NCI-H187 treated with DMSO at 0.1 percent for 48 hours (cell line): ENCODE data around the gene GLYATL3.
"Not testable (repeated sequence)": the region's sequence is repeated elsewhere in the genome, so short reads cannot be mapped to it uniquely, and the experiment has no call there.

Source experiments
- DNase-seq: peaks from one replicate; lab custom pipeline; 2025; lab: John Stamatoyannopoulos, UW

The GLYATL3 gene

DNA sequence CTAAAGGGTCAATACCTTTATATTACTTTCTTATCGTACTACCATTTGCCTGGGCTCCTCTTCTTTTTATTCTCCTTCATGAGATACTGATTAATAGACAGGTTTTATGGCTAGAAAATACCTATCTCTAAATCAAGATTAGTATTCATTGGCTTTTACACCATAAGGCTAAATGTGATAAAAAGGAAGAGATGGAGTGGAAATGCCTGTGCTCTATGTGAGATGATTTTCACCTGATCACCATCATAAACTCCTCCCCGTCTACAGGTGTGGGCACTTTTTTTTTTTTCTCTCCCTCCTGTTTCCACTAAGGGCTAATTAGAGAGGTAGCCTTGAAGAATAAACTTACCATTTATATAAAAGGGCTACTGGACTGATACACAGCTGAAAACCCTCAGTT lies at the start of gene GLYATL3:
TSS of gene GLYATL3 (plus strand) at position 301 of the 400 bp plus-strand sequence. CDS start 12,068 bp downstream, outside the sequence.
- DNase-seq, result no peak

DNA sequence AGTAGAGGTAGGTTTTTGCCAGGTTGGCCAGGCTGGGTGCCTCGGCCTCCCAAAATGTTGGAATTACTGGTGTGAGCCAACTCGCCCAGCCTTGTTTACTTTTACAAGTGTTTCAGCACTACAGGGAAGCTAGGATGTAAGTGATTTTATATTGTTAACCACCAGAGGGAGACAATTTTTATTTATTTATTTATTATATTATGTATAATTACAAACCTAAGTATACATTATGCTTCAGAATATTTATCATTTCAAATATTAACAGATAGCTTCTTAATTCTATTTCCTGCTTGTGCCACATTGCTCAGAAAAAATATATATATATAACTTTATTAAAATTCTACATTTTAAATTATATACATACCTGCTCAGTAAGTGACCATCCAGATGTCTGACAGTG lies 46.5 kb upstream of the GLYATL3 start:
- DNase-seq, result no peak

DNA sequence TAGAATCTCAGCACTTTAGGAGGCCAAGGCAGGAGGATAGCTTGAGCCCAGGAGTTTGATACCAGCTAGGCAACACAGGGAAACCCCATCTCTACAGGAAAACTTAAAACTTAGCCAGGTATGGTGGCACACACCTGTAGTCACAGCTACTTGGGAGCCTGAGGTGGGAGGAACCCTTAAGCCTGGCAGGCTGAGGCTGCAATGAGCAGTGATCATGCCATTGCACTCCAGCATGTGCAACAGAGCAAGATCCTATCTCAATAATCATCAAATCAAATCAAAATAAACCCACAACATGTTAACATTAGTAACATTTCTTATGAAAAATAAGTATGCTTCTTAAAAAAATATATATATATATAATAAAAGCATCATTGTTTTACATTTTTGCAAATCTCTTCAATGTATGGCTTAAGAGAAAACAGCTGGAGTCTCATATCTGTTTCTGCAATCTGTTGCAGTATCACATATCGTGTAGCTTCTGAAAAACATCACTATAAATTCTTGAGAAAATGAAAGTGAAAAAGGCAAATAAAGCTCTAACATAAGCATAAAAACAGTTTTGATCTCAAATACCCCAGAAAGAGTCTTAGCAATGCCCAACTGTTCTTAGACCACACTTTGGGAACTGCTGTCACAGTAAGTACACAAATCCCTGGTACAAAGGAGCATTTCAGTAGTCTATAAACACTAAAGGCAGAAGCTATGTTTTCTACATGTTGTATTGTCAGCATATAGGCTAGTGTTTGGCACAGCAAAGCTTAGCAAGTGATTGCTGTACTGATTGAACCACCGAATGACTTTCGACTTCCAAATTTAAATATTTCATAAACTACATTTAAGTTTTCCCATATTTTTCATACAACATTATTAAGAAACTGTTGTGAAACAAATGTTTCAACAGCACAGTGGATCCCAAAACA lies 44.7 kb upstream of the GLYATL3 start:
- no peak for DNase-seq

DNA sequence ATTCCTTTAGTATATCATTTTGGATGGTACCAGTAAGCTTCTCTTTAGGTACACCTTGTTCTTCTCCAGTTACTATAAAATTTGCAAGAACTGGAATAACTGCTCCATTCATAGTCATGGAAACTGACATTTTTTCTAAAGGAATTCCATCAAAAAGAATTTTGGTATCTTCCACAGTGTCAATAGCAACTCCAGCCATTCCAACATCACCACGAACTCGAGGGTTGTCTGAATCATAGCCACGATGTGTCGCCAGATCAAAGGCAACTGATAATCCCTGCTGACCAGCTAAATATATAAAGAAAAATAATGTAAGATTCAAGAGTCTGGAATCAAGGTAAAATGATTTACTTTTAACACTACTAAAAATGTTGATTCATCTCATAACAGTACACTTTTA lies 42.0 kb upstream of the GLYATL3 start:
- no peak for DNase-seq

DNA sequence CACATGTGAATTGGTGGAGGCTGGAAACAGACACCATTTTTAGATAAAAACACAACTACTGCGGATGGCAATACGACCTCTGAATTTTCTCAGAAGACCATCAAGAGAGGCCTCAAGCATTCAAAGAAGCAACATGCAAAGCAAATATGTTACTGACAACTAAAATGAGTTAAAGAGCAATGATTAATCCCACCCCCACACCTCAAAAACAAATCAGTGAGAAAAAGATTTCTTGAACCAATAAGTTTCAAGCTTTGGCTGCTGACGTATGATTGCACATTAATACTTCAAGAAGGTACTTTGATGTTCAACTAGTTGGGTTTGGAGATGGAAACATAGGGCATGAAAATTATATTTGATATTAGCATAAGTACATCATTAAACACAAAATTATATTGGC lies 37.7 kb upstream of the GLYATL3 start:
- no peak for DNase-seq

DNA sequence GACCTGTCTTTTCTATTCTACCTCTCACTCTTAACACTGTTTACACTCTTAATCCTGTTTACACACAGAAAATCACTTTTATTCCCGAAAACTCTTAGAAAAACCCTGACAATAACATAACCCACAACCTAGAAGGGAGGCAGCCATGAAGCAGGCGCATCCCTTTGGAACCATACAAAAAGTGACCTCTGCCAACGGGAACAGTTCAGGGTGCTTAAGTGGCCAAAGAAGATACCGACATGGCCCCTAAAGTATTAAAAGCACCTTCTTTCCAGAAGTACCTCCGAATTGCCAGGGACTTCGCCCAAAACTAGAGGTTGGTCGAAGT lies 37.2 kb upstream of the GLYATL3 start:
- DNase-seq, result no peak

DNA sequence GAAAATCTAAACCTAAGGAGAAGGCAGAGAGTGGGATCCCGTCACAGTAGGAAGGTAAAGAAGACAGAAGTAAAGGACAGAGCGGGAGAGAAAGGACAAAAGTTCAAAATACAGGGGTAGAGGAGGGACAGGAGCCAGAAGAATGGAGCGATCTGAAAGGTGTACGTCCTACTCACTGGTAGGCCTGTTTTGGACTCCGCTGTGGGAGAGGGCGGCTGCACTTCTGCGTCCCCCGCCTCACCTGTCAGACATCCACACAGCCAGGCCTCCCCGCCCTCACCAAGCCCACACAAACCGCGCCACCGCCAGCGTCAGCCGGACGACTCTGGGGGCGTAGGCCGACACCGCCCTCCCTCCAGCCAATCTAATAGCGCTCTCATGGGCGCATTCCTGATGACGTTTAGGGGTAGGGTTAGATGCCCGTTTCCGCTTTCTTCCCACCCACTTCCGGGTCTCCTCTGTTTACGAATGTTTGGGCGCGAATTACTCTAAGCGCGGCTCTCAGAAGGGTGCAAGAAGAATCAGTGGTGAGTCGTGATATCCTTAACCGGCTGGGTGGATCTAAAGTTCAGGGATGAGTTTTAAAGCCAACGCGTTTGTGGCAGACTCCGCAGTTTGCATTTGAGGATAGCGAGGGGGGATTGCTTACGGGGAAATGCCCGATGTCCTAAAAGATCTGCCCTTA lies 36.7 kb upstream of the GLYATL3 start, which contains the start of the genes CENPQ and MMUT:
TSS of gene CENPQ (plus strand) at position 444 of the 685 bp plus-strand sequence. CDS start 6,807 bp downstream, outside the sequence.
TSS of gene MMUT (minus strand) at position 327 of the 685 bp plus-strand sequence. CDS start 3,787 bp downstream, outside the sequence.
- peak; percentile 85 for DNase-seq

DNA sequence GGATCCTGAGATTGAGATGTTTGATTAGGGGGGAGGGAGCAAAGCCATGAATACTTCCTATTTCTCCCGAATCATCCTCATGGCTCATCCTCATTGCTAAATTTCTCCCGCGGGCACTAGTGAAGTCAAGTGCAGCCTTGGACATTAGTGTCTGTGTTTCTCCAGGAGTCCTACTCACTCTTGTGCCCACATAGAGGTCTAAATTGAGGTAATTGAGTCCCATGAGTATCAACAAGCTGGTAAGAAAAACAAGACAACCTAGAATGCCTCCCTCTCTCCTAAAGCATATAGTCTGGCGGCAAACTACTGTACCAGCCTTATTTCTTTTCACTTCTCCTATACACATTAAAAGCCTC lies 36.1 kb upstream of the GLYATL3 start:
- no peak for DNase-seq

DNA sequence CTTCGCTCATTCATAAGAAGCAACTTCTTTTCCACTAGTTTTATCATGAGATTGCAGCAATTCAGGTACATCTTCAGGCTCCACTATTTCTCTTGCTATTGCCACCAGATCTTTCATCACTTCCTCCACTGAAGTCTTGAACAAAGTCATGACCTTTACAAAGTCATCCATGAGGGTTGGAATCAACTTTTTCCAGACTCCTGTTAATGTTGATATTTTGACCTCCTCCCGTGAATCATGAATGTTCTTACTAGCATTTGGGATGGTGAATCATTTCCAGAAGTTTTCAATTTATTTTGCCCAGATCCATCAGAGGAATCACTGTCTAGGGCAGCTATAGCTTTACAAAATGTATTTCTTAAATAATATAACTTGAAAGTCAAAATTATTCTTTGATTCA lies 35.0 kb upstream of the GLYATL3 start:
- no peak for DNase-seq

DNA sequence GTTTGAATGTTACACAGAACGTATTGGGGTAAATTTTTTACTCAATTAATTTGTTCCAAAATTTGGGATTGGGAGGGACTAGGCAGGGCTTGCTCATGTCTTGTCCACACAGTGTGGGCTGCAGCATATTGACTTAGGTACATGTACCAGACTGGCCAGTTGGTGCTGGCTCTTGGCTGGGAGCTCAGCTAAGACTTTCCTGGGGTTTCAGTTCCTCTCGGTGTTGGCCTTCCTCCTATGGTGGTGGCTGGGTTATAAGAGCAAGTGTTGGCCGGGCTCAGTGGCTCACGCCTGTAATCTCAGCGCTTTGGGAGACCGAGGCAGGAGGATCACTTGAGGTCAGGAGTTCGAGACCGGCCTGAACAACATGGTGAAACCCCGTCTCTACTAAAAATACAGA lies 31.7 kb upstream of the GLYATL3 start:
- no peak for DNase-seq

DNA sequence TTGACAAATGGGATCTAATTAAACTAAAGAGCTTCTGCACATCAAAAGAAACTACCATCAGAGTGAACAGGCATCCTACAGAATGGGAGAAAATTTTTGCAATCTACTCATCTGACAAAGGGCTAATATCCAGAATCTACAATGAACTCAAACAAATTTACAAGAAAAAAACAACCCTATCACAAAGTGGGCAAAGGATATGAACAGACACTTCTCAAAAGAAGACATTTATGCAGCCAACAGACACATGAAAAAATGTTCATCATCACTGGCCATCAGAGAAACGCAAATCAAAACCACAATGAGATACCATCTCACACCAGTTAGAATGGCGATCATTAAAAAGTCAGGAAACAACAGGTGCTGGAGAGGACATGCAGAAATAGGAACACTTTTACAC lies 23.2 kb upstream of the GLYATL3 start:
- not testable (repeated sequence) for DNase-seq

DNA sequence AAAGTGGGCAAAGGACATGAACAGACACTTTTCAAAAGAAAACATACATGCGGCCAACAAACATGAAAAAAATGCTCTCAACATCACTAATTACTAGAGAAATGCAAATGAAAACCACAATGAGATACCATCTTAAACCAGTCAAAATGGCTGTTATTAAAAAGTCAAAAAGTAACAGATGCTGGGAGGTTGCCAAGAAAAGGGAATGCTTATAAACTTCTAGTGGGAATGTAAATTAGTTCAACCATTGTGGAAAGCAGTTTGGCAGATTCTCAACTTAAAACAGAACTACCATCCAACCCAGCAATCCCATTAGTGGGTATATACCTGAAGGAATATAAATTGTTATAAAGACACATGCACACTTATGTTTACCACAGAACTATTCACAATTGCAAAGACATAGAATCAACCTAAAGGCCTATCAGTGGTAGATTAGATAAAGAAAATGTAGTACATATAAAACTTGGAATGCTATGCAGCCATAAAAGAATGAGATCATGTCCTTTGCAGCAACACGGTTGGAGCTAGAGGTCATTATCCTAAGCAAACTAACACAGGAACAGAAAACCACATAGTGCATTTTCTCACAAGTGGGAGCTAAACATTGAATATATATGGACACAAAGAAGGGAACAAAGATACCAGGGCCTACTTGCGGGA lies 20.3 kb upstream of the GLYATL3 start:
- DNase-seq, result no peak

DNA sequence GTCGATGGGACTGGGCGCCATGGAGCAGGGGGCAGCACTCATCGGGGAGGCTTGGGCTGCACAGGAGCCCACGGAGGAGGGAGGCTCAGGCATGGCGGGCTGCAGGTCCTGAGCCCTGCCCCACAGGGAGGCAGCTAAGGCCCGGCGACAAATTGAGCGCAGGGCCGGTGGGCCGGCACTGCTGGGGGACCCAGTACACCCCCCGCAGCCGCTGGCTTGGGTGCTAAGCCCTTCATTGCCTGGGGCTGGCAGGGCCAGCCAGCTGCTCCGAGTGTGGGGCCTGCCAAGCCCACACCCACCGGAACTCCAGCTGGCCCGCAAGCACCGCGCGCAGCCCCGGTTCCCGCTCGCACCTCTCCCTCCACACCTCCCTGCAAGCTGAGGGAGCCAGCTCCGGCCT lies 17.9 kb upstream of the GLYATL3 start:
- DNase-seq, result not testable (repeated sequence)

DNA sequence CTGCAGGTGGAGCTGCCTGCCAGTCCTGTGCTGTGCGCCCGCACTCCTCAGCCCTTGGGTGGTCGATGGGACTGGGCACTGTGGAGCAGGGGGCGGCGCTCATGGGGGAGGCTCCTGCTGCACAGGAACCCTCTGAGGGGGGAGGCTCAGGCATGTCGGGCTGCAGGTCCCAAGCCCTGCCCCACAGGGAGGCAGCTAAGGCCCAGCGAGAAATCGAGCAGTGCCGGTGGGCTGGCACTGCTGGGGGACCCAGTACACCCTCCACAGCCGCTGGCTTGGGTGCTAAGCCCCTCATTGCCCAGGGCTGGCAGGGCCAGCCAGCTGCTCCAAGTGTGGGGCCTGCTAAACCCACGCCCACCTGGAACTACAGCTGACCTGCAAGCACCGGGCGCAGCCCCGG lies 16.3 kb upstream of the GLYATL3 start:
- not testable (repeated sequence) for DNase-seq

DNA sequence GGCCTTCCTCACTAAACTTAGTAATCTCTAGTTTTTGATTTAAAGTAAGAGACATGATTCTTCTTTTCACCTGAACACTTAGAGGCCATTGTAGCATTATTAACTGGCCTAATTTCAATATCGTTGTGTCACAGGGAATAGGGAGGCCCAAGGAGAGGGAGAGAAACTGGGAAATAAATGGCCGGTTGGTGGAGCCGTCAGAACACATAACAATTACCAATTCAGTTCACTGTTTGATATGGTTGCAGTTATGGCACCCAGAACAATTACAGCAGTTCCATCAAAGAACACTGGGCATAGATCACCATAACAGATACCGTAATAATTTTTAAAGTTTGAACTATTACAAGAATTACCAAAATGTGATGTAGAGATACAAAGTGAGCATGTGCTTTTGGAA lies 9.1 kb upstream of the GLYATL3 start:
- no peak for DNase-seq

DNA sequence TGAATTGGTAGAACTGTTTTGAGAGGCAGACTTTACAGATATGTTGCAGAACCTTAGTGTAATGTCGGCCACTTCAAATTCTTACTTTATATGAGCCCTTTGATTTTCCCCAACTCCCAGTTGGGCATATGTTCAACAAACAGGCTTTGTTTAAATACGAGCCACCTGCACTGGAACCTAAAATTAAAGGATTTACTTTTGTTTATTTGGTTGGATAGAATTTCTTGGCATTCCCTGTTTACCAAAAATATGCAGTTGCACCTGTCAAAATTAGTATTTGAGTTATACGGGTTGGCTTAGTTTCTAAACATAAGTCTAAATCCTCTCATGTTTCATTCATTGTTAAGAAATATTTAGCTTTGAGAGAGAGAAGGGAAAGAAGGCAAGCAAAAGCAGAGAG lies 2.4 kb upstream of the GLYATL3 start:
- DNase-seq, result no peak

DNA sequence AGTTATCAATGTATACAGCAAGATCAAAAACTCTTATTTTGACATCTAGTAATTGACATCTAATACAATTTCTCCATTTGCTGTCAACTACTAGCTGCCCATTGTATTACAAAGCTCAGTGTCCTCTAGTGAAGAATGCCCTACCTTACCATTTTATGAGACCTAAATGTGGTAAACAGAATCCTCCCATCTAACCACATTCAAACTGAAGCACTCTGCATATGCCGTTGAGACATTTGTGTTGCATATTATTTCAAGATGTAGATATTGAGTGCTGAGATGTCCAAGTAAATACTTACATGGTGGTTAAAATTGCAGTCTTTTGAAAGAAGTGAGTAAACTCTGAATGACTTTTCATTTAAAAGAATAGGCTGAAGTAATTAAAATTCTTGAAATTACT lies 597 bp upstream of the GLYATL3 start:
- DNase-seq, result no peak

DNA sequence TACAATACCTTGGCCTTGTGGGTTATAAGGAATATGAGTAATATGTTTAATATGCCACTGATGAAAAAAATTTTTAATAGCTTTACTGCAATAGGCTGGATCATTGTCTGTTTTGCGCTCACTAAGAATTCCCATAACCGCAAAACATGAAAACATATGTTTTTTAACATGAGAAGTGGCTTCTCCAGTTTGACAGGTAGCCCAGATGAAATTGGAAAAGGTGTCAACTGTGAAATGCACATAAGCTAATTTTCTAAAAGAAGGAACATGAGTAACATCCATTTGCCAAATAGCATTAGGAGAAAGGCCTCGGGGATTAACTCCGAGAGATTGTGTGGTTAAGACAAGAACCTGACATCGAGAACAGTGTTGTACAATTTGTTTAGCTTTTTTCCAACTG lies 4.9 kb downstream of the GLYATL3 start:
- no peak for DNase-seq

DNA sequence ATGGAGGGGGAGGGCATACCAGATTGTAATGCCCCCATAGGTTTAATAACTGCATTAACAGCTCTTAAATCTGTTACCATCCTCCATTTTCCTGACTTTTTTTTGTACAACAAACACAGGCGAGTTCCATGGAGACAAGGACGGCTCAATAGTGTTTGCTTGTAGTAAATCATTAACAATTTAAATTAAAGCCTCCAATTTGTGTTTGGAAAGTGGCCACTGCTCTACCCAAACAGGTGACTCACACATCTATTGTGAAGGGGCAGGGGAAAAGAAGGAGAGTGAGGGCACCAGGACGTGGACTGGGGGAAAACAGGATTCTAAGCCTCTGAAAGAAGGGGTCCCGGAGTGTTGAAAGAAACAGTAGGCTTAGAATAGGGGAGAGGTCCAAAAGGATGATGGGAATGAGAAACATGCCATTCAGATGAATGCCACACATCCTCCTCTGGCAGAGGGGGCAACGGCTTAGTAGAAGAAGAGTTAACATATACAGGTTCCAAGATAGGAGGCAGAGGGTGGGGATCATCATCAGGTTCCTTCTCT lies 6.9 kb downstream of the GLYATL3 start:
- no peak for DNase-seq

DNA sequence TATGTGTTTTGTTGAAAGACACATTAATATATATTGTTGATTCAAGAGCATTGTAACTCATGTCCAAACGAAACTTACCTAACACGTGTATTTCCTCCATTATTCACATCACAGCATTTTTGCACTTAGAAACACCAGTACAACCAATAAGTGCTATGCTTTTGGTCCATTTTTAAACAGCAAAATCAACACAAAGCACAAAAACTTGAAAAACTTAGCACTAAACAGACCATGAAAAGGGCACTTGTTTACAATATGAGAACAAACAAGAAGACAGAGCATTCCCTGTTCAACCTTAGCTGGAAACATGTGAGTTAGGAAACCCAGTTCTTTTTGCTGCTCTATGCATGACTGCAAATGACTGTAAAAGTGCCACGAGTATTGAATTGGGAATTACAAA lies 9.6 kb downstream of the GLYATL3 start:
- no peak for DNase-seq

DNA sequence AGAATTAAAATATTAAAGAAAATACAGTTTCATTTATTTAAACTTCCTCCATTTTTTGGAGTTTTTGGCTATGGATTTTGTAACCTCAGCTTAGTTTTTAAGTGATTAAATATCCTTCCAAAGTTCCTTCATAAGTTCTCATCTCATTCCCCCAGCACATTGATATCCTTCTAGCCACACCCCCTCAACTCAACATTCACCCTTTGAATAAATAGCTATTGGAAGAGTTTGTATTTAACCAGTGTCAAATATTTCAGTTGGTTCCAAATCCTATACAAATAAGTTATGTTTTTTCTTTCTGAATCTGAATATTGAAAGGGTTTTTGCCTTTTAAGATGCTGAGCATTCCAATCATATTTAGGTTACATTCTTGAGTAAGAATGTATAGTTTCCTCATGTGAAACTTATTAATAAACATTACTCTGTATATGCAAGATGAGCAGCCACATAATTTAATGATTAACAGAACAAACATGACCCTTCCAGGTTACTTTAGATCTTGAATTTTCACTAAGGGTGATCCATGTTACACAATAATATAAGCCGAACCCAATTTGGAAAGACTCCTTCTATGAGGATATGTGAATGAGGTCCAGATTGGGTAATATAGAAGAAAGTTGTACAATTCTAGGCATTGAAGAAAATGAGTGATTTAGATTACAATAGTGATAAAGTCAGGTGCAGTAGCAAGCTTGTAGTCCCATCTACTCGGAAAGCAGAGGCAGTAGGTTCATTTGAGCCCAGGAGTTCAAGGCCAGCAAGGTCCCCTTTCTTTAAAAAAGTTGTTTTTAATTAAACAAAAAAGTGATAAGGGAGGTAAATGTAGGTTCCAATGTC lies 13.6 kb downstream of the GLYATL3 start:
- DNase-seq, result no peak
